Fibroblast of the aortic adventitia (primary cell): ENCODE results near the gene ODF2L. TPM values are rescaled to one million over a fixed set of nuclear protein-coding genes. Genes with fewer than 3 reads are reported as not detected.

Experiments used
- DNase-seq: peaks from one replicate; pipeline ENCODE4 v3.0.0-alpha.2; 2010; ENCODE audit warnings: low read depth
- H3K4me3 ChIP-seq: 2 replicates; pipeline ENCODE4 v1.5.1; 2011; ENCODE audit warnings: low read depth, mild to moderate bottlenecking, control low read depth, low read length, moderate library complexity
- total RNA-seq: library from RNA; depleted of rRNA; stranded (reverse); fragments of >200 nt; gene quantifications from 2 replicates; pipeline ENCODE4 v1.2.3, GENCODE V29; 2012; ENCODE audit warnings: low replicate concordance
- TF ChIP-seq, protein P1 (sequence below): IDR thresholded peaks from 2 replicates; pipeline ENCODE4 v1.5.1; 2011; ENCODE audit warnings: mild to moderate bottlenecking, low read length, control low read depth, inconsistent platforms; ENCODE audit not compliant: insufficient read depth

The ODF2L gene
- total RNA-seq, 1 donor = 65.9 TPM

DNA sequence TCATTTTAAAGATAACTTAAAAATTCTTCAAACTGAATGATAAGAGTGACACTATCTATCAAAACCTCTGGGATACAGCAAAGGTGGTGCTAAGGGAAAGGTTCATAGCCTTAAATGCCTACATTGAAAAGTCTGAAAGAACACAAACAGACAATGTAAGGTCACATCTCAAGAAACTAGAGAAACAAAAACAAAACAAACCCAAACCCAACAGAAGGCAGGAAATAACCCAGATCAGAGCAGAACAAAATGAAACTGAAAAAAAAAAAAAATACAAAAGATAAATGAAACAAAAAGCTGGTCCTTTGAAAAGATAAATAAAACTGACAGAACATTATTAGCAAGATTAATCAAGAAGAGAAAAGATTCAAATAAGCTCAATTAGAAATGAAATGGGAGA lies 6.8 kb downstream of the ODF2L start:
- TF ChIP-seq, protein P1, sequence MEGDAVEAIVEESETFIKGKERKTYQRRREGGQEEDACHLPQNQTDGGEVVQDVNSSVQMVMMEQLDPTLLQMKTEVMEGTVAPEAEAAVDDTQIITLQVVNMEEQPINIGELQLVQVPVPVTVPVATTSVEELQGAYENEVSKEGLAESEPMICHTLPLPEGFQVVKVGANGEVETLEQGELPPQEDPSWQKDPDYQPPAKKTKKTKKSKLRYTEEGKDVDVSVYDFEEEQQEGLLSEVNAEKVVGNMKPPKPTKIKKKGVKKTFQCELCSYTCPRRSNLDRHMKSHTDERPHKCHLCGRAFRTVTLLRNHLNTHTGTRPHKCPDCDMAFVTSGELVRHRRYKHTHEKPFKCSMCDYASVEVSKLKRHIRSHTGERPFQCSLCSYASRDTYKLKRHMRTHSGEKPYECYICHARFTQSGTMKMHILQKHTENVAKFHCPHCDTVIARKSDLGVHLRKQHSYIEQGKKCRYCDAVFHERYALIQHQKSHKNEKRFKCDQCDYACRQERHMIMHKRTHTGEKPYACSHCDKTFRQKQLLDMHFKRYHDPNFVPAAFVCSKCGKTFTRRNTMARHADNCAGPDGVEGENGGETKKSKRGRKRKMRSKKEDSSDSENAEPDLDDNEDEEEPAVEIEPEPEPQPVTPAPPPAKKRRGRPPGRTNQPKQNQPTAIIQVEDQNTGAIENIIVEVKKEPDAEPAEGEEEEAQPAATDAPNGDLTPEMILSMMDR = no peak
- DNase-seq = no peak
- H3K4me3 ChIP-seq = no peak overlapping the region

DNA sequence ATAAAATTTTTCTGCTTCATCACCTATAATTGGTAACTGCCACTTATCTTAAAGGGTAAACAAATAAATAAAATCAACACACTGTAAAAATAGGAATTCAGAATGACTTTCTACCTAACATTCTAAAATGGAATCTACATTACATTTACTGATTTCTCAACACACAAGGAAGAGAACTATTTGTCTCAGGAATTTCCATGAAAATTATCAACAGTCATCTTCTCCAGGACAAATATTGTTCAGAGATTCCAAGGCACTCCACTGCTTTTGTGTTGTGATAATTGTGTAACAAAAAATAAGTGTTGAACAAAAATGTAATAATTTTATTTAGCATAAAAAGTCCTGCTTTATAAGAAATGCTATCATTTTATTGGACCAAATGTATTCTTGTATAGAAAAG lies 7.3 kb downstream of the ODF2L start:
- H3K4me3 ChIP-seq = no peak overlapping the region
- TF ChIP-seq, protein P1 = no peak
- no peak for DNase-seq

GRCh38 chr1:86387916-86388627 lies 8.1 kb downstream of the ODF2L start:
- no peak for DNase-seq
- H3K4me3 ChIP-seq = no peak overlapping the region
- TF ChIP-seq, protein P1 = no peak

- H3K4me3 ChIP-seq = no peak overlapping the region
- TF ChIP-seq, protein P1 = no peak
- DNase-seq = peak; percentile 60
Observed at GRCh38 chr1:86382878-86383277, 13.2 kb downstream of the ODF2L start.

GRCh38 chr1:86381223-86381622 lies 14.9 kb downstream of the ODF2L start:
- DNase-seq = no peak
- no peak overlapping the region for H3K4me3 ChIP-seq
- TF ChIP-seq, protein P1 = no peak

GRCh38 chr1:86380257-86380861 lies 15.8 kb downstream of the ODF2L start:
- no peak overlapping the region for H3K4me3 ChIP-seq
- peak; percentile 94 for DNase-seq
- TF ChIP-seq, protein P1 = peak; percentile 73
